Left lung (tissue), 10 donors: ENCODE measurements around the gene STX5. TPM values are rescaled to one million over a fixed set of nuclear protein-coding genes. Genes with fewer than 3 reads are reported as not detected.

Experiments
- ATAC-seq: fragments of 200-7000 bp; cut with Tn5 transposase; one replicate; pipeline ENCODE4 v1.9.1; 2020; ENCODE audit warnings: moderate library complexity
- DNase-seq, 4 donors: peaks; one replicate each; pipeline ENCODE4 v3.0.0-alpha.2; 2013 to 2020
- H3K27ac ChIP-seq, 2 donors: fragments of 200-600 bp; sonication (generic) in 1 of 2; one replicate each; pipeline versions ENCODE4 v1.5.0 to v1.8.0; 2020 to 2021
- H3K27me3 ChIP-seq, 2 donors: fragments of 200-600 bp; sonication (generic) in 1 of 2; one replicate each; pipeline versions ENCODE4 v1.5.0 to v1.8.0; 2020 to 2021
- H3K36me3 ChIP-seq, 2 donors: fragments of 200-600 bp; sonication (generic) in 1 of 2; one replicate each; pipeline versions ENCODE4 v1.5.0 to v1.8.0; 2020 to 2021
- H3K4me1 ChIP-seq, 2 donors: fragments of 200-600 bp; one replicate each; pipeline ENCODE4 v1.8.0; 2021
- H3K4me3 ChIP-seq, 2 donors: fragments of 200-600 bp; sonication (generic) in 1 of 2; one replicate each; pipeline versions ENCODE4 v1.5.0 to v1.8.0; 2020 to 2021; ENCODE audit warnings: mild to moderate bottlenecking in 1 of 2
- H3K9me3 ChIP-seq, 2 donors: fragments of 200-600 bp; sonication (generic) in 1 of 2; one replicate each; pipeline versions ENCODE4 v1.5.0 to v1.8.0; 2020 to 2021
- CTCF ChIP-seq, 2 donors: fragments of 200-600 bp; sonication (generic) in 1 of 2; IDR thresholded peaks; one replicate each; pipeline versions ENCODE4 v1.5.0 to v1.8.0; 2021; ENCODE audit warnings: antibody characterized with exemption in 2 of 2
- intact Hi-C, 2 donors: fragments of 100-400 bp; cut with DNase I; formaldehyde crosslinking; loops; one replicate each; pipeline versions ENCODE4 v1.11.2 to v1.14.2; 2022
- polyA plus RNA-seq, 6 donors: library from polyadenylated mRNA; unstranded; fragments of 120-200 nt; gene quantifications; one replicate each; pipeline ENCODE4 v1.2.1, GENCODE V29; 2013; ENCODE audit not compliant: insufficient read length in 6 of 6
- total RNA-seq, 2 donors: library from RNA; stranded (reverse); fragmentation: NEBNext Ultra II Directional; extraction: Animal tissue kit (Norgen Biotek cat#: 25700); gene quantifications; one replicate each; pipeline ENCODE4 v1.2.1, GENCODE V29; 2021
- donor health status: DM: no; HTN: yes; CAD: no.
- donor health status: DM: no; HTN: no; CAD: no.

Gene STX5
- total and polyA plus RNA-seq, 8 donors: 38.9 to 55.7 (median 50.4) TPM

- intact Hi-C loops: no loop called here
- no peak for TF ChIP-seq CTCF (IDR thresholded peaks at IDR 0.05)
- Histone ChIP-seq H3K36me3 (peaks cover 0 to 44% of the 10 kb centered on the region in 2 donors), H3K27ac (no peak overlapping the region), H3K9me3 (no peaks in the 10 kb centered on the region), H3K27me3 (no peaks in the 10 kb centered on the region), H3K4me3 (no peak overlapping the region), H3K4me1 (peaks cover 26 to 66% of the 10 kb centered on the region in 2 donors)
- DNase-seq (no peak), ATAC-seq (no peak)
These were observed 42.9 kb downstream of the STX5 start for GRCh38 chr11:62788991-62789390.

- Histone ChIP-seq H3K9me3 (no peaks in the 10 kb centered on the region), H3K27ac (peak within 1 kb of the TSS; percentile 96 to 98), H3K36me3 (peaks cover 0 to 37% of the 10 kb centered on the region in 2 donors), H3K4me3 (peak within 1 kb of the TSS; percentile 91 to 96), H3K27me3 (no peaks in the 10 kb centered on the region), H3K4me1 (peaks cover 20 to 57% of the 10 kb centered on the region in 2 donors)
- intact Hi-C loops: no loop called here
- peak; percentile 89 for ATAC-seq
- DNase-seq: peak; percentile 97 to 99 (median 98)
- TF ChIP-seq CTCF (IDR thresholded peaks at IDR 0.05): peak in 1 of 2 donors; percentile 6
These were observed 44.7 kb downstream of the STX5 start, which contains the start of gene TMEM179B for GRCh38 chr11:62787005-62787759. TSS of gene TMEM179B (plus strand) at chr11:62787402. CDS start at chr11:62787432, 30 bp downstream.

GRCh38 chr11:62786318-62787004 lies 45.4 kb downstream of the STX5 start:
- DNase-seq: peak; percentile 83 to 97 (median 91)
- no peaks in the 10 kb centered on the region for H3K27me3 ChIP-seq
- peak overlapping the region; percentile 96 to 98 for H3K27ac ChIP-seq
- peak overlapping the region; percentile 91 to 96 for H3K4me3 ChIP-seq
- peak; percentile 90 to 97 for TF ChIP-seq CTCF (IDR thresholded peaks at IDR 0.05)
- ATAC-seq: peak; percentile 84
- H3K9me3 ChIP-seq: no peaks in the 10 kb centered on the region
- H3K4me1 ChIP-seq: peaks cover 18 to 50% of the 10 kb centered on the region in 2 donors
- peaks cover 0 to 43% of the 10 kb centered on the region in 2 donors for H3K36me3 ChIP-seq
- intact Hi-C loops: no loop called here

- no peak for ATAC-seq
- no peak overlapping the region for H3K4me3 ChIP-seq
- peaks cover 5 to 13% of the 10 kb centered on the region in 2 donors for H3K4me1 ChIP-seq
- H3K27me3 ChIP-seq: no peaks in the 10 kb centered on the region
- TF ChIP-seq CTCF (IDR thresholded peaks at IDR 0.05): no peak
- no peak for DNase-seq
- H3K36me3 ChIP-seq: peaks cover 0 to 57% of the 10 kb centered on the region in 2 donors
- intact Hi-C loops: no loop called here
- no peaks in the 10 kb centered on the region for H3K9me3 ChIP-seq
- H3K27ac ChIP-seq: no peak overlapping the region
These were observed 49.1 kb downstream of the STX5 start for GRCh38 chr11:62782753-62783152.

- TF ChIP-seq CTCF (IDR thresholded peaks at IDR 0.05): no peak
- no peak for DNase-seq
- peaks cover 0 to 13% of the 10 kb centered on the region in 2 donors for H3K4me1 ChIP-seq
- peaks cover 0 to 74% of the 10 kb centered on the region in 2 donors for H3K36me3 ChIP-seq
- no peak overlapping the region for H3K27ac ChIP-seq
- no peak for ATAC-seq
- no peak overlapping the region for H3K4me3 ChIP-seq
- no peaks in the 10 kb centered on the region for H3K27me3 ChIP-seq
- H3K9me3 ChIP-seq: no peaks in the 10 kb centered on the region
- intact Hi-C loops: no loop called here
These were observed 53.4 kb downstream of the STX5 start for GRCh38 chr11:62778441-62778840.
